Choroid plexus epithelial cell (primary cell): Measurements from ENCODE around the gene EFHC1.

ENCODE experiments used
- DNase-seq: peaks from one replicate; pipeline ENCODE4 v3.0.0-alpha.2; 2010; ENCODE audit warnings: low read depth
- H3K4me3 ChIP-seq: 2 replicates; pipeline ENCODE4 v1.5.1; 2011; ENCODE audit warnings: low read depth, mild to moderate bottlenecking, control low read depth, low read length, moderate library complexity
- TF ChIP-seq, protein P1 (sequence below): conservative IDR thresholded peaks from 2 replicates; pipeline ENCODE4 v1.5.1; 2011; ENCODE audit warnings: low read depth, mild to moderate bottlenecking, control low read depth, inconsistent platforms, low read length, moderate library complexity

The EFHC1 gene

DNA sequence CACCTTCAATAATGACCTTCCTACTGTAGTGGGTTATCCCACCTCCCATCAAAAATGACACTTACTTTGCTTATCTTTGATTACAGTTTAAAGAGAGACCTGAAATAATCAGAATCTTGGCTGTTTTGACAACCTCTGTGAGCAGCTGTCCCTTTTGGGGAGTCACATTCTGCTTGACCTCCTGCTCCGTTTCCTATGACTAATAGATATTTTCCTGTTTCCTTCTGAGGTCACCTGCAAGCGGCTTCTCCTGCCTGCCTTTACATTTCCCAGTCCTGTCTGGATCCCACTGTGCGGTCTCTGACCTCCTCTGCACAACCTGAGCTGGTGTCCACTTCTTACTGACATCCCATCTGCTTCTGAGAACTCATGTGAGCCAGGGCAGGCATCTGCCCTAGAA is 102.5 kb downstream of the EFHC1 start:
- peak; percentile 76 for DNase-seq
- H3K4me3 ChIP-seq: no peak overlapping the region
- TF ChIP-seq, protein P1, sequence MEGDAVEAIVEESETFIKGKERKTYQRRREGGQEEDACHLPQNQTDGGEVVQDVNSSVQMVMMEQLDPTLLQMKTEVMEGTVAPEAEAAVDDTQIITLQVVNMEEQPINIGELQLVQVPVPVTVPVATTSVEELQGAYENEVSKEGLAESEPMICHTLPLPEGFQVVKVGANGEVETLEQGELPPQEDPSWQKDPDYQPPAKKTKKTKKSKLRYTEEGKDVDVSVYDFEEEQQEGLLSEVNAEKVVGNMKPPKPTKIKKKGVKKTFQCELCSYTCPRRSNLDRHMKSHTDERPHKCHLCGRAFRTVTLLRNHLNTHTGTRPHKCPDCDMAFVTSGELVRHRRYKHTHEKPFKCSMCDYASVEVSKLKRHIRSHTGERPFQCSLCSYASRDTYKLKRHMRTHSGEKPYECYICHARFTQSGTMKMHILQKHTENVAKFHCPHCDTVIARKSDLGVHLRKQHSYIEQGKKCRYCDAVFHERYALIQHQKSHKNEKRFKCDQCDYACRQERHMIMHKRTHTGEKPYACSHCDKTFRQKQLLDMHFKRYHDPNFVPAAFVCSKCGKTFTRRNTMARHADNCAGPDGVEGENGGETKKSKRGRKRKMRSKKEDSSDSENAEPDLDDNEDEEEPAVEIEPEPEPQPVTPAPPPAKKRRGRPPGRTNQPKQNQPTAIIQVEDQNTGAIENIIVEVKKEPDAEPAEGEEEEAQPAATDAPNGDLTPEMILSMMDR: no peak

DNA sequence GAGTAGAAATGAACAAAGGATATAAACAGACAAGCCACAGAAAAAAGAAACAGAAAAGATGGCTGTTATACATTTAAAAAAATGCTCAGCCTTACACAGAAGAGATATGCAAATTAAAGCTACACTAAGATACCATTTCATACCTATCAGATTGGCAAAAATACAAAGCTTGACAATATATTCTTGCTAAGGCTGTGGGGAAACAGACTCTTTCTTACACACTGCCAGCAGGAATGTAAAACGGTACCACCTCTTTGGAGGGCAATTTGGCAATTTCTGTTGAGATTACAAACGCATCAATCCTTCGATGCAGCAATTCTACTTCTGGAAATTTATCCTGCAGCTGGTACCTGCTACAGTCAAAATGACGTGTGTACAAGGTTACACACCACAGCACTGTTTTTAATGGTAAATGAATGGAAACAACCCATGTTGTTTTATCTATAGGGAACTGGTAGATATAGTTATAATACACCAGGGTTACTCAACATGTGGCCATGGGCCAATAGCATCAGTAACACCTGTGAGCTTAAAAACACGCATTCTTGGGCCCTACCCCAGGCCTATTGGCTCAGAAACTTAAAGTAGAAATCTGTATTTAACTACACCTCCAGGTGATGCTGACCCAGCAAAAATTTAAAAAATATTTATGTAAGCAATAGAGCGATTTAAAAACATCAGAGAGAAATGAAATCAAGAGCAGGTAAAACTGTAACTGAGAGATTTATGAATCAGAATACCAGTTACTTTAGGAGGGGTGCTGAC is 103.4 kb downstream of the EFHC1 start:
- H3K4me3 ChIP-seq: no peak overlapping the region
- no peak for DNase-seq
- TF ChIP-seq, protein P1: no peak

DNA sequence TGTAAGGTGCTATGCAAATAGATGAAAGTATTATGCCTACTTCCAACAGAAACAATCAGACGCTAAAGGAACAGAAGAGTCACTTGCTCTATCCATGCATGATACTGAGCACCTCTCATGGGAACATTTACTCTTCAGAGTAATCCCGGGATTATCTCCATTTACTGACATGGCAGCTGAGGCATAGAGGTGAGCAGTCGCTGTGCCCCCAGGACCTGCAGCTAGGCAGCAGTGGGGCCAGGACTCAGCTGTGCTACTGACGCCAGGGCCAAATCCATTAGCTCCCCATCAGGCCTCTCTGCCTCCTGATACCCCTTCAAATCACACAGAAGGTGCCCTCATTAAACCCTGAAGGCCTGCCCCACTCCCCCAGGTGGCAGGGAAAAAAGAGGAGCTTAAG is 104.8 kb downstream of the EFHC1 start:
- no peak overlapping the region for H3K4me3 ChIP-seq
- TF ChIP-seq, protein P1: no peak
- DNase-seq: no peak

DNA sequence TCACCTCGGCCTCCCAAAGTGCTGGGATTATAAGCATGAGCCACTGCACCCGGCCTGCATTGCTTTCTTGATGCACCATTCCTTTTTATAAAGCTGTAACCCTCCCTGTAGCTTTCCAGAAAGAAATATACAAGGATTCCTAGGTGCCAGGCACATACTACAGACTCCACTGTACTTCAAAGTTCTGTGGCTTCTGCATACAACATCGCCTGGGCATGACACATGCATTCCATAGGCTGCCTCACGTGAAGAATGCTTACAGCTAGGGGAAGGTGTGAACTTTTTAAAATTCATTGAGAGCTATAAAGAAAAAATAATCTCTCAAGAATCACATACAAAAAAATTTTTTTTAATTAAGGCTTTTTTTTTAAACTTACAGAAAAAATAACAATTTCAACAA is 106.5 kb downstream of the EFHC1 start:
- TF ChIP-seq, protein P1: no peak
- no peak overlapping the region for H3K4me3 ChIP-seq
- peak; percentile 63 for DNase-seq

DNA sequence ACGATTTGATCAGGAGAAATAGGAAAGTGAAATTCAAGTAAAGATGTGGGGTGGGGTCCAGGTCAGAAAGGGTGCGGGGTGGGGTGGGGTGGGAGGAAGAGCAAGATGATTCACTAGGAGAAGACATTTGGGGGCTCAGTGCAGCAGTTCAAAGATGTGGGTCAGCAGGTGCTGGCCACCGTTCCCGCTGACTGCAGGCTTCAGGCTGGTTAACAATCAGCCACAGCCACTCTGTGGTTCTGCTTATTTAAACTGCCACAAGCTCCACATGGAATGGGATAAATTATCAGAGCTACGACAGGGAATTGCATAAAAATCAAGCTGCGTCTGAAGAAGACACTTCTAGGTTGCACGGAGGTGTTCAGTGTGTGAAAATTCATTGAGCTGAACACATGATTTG is 107.3 kb downstream of the EFHC1 start:
- DNase-seq: no peak
- TF ChIP-seq, protein P1: no peak

DNA sequence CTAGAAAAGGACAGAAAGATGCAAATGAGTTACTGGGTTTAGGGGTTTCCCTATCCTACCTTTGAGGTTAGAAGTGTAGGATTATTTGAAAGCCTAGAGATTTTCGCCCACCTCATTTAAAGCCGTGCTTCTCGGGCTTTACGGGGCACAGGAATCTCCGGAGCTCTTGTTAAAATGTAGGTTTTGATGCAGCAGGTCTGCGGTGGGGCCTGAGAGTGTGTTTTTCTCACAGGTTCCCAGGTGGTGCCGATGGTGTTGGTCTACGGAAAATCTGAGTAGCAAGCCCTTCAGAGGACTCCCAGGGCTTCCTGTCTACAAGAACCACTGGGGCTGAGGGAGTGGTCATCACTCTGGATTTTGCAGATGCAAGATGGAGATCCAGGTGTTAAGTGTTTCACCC is 109.2 kb downstream of the EFHC1 start:
- no peak overlapping the region for H3K4me3 ChIP-seq
- TF ChIP-seq, protein P1: no peak
- DNase-seq: no peak

More for the DNA sequence above, 107.3 kb downstream of the EFHC1 start:
- no peak overlapping the region for H3K4me3 ChIP-seq

DNA sequence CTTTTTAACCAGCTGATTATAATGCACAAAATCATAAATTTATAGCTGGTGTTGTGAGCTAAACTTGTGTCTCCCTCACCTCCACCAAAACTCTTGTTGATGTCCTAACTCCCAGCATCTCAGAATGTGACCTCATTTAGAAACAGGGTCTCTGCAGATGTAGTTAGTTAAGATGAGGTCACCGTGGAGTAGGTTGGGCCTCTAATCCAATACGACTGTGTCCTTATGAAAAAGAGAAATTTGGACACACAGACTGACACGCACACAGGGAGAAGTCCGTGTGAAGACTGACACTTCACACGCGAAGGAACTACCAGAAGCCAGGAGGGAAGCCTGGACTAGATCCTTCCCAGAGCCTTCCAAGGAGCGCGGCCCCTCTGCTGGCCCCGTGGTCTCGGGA is 110.2 kb downstream of the EFHC1 start:
- DNase-seq: no peak
- TF ChIP-seq, protein P1: no peak
- H3K4me3 ChIP-seq: no peak overlapping the region
